HCT116 (cell line): ENCODE results near the gene SLC52A3.

Source experiments
- CTCF ChIP-seq, 3 experiments: fragments of 200-600 bp in 1 of 3; sonication (generic) in 1 of 3; IDR thresholded peaks in 2 of 3; conservative IDR thresholded peaks in 1 of 3; 2 replicates each; pipeline ENCODE4 v1.5.1; 2012 to 2017; ENCODE audit warnings: low read depth in 2 of 3, low read length in 2 of 3, antibody characterized with exemption in 1 of 3, borderline replicate concordance in 1 of 3, control low read depth in 1 of 3, mild to moderate bottlenecking in 1 of 3, mixed read lengths in 1 of 3, mixed run types in 1 of 3, moderate library complexity in 1 of 3; ENCODE audit not compliant: insufficient read depth in 1 of 3
- POLR2A ChIP-seq: IDR thresholded peaks from 2 replicates; pipeline ENCODE4 v1.7.0; 2011; ENCODE audit warnings: borderline replicate concordance; ENCODE audit not compliant: insufficient read depth, insufficient read length; ENCODE audit errors: extremely low read depth

GRCh38 chr20:772806-773205, 4.5 kb upstream of the SLC52A3 start:
- TF ChIP-seq POLR2A (no peak), CTCF (IDR thresholded peaks at IDR 0.05 in 2 of 3, conservative IDR thresholded peaks at IDR 0.05 in 1 of 3; ENCODE audit: borderline replicate concordance in 1 of 3, insufficient read depth in 1 of 3, low read depth in 2 of 3, low read length in 2 of 3) (no peak)
